GM18858 (cell line): Measurements from ENCODE around the gene AKAIN1.

Source experiments
- ATAC-seq: cut with Tn5 transposase; IDR thresholded peaks from one replicate; pipeline ENCODE4 v1.9.1; 2021; ENCODE audit not compliant: unreplicated experiment

The AKAIN1 gene, protein sequence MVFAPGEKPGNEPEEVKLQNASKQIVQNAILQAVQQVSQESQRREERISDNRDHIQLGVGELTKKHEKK

DNA sequence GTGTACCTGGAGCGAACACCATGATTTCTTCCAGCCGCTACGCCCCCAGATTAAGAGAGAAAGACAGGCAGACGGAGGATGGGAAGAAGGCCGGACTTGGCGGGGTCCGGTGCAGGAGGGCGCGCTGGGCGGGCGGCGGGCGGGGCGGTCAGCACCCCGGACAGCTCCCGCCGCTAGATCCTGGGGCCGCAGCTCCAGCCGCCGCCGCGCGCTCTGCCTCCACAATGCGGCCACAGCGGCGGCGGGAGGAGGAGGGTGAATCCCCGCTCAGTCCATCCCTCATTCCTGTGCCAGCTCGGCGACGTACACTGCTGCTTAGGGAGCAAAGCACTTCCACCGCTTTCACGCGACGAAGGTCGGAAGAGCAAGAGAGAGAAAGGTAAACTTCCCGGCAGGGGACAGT, at the start of gene AKAIN1:
Gene AKAIN1 (minus strand): TSS at position 226 of the 403 bp plus-strand sequence. CDS start 204 bp downstream, at position 22.
- no peak for ATAC-seq

DNA sequence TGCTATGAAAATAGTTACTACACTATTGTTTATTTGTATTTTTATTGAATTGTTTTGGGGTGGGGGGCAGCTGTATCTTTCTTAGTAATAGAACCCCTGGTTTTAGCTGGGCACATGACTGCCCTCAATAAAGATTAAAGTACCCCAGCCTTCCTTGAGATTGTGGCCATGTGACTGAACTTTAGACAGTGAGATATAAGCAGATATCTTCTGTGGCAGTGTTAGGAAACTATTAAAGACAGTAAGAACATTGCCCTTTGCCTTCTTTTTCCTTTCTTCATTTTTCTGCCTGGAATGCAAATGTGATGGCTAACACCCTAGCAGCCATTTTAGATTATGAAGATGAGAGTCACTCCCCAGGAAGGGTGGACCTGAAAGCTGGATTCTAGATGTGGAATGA, 47.9 kb upstream of the AKAIN1 start:
- ATAC-seq, result no peak

DNA sequence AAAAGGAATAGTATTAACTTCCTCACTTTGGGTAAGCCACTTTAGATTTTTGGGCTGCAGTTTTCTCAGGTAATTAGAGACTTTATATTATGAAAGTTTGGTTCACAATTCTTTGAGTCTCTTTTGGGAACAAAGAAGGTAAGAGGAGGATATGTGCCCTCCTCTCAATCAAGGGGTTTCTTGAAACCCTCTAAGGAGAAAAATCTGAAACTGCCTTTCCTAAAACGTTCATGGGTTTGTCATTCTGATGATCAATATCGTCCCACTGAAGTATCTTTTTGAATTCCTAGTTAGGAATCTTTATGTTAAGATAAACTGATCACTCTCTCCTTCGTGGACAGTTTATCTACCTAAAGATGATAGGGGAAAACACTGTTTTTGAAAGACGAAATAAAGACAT, 42.4 kb upstream of the AKAIN1 start:
- ATAC-seq, result no peak

DNA sequence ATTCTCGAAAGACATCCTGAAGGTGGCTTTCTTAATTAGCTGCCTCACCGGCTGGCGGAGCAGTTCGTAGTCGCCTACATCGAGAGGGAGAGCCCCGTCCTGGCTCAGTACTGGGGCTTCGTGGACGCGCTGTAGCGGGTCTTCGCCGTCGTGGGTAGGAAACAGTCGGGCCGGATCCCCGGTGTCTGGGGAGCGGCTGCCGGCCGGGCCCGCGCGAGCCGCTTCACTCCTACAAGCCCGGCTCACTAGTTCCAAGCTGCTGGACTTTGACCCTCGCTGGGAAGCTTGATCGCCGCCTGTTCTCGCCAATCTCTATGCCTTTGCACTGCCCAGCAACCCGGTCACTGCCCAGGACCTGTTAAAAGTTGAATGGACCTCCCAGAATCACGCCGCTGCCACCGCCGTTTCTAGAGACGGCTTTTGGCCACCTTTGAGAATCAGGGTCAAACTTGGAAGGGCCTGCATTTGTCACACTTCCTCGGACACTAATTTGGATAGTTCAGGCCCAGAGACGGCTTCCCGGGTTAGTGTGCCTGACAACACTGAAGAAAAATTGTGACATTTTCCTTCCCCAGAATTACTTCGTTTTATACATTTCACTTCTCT, 41.4 kb upstream of the AKAIN1 start:
- ATAC-seq, result peak; percentile 15

DNA sequence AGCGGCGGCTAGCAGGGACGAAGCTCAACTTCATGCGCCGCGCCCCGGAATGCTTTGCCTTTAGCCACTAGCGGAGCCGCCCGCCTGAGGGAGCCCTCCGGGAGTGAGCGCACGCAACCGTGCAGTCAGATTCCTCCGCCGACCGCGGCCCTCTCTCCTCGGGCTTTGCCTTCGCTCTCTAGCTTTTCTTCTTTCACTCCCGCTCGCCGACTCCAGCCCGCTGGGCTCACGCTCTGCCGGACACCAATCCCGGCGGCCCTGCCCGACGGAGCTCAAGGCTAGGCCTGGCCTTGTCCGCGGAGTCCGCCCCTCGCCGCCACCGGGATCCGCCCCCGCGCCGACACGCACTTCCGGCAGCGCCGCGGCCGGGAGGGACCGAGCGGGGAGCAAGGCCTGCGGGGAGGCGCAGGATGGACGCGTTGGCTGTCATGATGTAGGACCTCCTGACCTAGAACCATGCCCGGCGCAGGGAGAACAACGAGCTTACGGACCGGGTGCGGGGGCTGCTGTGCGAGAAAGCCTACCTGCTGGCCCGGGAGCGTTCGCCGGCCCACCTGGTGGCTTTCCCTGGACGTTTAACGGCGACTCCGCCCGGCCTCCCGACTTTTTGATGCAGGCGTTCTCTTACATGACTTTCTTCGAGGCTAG, 40.8 kb upstream of the AKAIN1 start:
- peak; percentile 87 for ATAC-seq

DNA sequence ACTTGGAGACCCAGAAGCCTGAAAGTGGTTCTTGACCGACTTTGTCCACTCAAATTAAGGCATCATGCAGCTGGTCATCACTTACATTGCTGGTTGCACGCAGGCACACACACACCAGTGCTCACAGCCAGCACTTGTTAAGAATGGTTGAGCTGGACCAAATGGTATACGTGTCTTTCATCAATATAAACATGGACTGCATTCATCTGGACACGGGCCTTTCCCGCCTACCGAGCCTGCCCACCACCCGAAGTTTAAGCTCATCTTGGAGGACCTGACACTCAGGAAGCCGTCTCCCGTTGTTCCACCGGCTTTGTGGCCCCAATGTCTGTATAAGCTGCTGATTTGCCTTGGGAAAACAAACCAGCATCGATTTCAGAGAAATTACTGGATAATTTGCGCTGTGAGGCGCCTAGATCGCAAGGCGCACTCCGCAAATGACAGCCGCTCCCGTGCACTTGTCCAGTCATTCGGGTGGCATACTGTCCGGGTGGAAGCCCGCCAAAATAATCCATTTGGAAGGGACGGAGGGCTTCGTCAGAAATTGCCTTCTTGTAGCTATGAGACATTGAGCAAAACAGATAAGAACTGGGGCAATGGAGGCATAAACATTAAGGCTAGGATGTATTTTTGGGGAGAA, 40.1 kb upstream of the AKAIN1 start:
- peak; percentile 30 for ATAC-seq

DNA sequence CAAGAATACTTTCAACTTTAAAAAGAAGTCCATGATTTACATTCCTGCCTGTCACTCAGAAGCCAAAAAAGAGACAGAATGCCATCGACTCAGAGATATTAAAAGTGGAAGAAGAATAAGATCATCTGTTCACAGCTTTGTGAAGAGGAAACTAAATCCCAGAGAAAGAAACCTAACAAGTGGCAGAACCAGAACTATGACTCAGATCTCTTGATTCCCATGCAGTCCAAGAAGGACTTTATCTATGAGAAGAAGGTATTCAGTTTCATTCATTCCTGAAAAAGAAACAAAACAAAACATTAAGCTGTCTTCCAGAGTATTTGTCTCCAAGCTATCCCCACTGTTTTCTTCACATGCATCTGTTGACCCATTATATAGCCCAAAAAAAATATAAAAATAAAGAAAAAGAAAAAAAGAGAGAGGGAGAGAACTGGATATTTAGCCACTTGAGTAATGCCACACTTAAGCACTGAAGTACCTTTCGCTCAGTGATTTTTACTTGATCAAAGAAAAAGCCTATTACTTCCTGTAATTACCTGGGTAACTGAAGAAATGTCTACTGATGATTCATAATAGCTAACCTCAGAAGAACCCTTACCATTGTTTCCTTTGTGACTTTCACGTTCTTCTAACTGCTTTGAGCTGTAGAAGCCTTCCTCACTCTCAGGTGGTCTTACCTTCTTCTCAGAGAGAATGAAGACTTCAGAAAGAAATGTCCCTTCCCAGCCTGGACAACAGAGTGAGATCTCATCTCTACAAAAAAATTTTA, 17.7 kb upstream of the AKAIN1 start:
- ATAC-seq, result no peak

DNA sequence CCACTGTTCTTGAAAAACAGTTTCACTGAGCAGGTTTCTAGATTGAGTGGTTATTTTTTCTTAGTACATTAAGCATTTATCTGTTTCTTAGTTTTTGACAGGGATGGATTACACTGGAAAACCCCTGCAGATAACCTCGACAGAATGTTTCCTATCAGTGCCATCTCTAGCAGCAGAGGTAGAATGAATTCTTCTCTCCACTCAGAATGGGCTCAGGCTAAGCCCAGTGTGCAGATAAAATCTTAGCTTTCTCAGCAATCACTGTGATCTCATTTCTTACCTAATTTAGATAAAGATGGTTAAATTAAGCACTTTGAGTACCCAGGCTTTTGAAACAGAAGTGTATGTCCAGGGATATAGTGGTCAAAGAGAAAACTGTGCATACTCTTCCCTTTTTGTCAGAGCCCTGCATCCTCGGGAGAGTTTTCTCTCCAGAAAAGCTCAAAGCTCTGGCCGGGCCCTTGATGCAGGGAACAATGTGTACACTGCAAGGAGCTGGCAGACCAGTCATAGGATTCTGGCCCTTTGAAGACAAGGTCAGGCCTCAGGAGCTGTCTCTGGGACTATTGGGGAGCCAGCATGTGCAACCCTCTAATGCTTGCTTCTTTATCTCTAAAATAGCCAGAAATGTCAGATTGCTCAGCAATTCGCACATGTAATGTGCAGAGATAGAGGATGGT, 10.6 kb upstream of the AKAIN1 start:
- no peak for ATAC-seq

DNA sequence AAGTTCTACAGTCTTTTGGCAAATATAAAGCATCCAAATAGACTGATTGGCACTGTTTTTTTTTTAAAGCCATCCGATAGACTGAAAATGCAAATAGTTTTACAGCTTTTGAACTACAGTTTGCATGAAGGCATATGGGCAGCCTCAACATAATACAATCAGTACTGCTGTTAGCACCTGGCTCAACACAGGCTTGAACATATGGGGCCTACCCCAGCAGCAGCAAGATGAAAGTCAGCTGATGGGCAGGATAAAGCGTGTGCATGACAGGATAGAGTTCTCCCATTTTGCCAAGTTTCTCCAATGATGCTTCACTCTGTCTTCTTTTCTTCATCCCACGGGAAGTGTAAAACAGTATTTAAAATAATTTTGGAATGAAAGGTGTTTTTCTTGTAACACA, 1.3 kb upstream of the AKAIN1 start:
- ATAC-seq, result no peak

DNA sequence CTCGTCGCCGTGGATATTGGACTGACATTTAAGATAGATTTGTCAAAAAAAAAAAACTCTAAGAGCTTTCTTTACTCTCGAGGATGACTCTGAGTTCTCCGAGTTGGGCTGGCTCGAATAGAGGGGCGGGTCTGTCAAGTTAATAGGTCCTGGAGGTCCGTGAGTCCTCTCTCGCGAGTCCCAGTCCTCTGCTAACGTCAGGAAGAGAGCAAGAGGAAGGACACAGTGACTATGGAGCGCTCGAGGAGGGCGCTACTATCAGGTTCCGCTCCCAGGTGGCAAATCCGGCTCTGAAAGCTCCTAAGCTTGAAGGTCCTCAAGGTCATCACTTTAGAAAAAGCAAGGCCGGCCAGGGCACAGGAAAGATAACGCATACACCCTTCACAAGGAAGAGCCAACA, 404 bp upstream of the AKAIN1 start:
- ATAC-seq, result no peak

DNA sequence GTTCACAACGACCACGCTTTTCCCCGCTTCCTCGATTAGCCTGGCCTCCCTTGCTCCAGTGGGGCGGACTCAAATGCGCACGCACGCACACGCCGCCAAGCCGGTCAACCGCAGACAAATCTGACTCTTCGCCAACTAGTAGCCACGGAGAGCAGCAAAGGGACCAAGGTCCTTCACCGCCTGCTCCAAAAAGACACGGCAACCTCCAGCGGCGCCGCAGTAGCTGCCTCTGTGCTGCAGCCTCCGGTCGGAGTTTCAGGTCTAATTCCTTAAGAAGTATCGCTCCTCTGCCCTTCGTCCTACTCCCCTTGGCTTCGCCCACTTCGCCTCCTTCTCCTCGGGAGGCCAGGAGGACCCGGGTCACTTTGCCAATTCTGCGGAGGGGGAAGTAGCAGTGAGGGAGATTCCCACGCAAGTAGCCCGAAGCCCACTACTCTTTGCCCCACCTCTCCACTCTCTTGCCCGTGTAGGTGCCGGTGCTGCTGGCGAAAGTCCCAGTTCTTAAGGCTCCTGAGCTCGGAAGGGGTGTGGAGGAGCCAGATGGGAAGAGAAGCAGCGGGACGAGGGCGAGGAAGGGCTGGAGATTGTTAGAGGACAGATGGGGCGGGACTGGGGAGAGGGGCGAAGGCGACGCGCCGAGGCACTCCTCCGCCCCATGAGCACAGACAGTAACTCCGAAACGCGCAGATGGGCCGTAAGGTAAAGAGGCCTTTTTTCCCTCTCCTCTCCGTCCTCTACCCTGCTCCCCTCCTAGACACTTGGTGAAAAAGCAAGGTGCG, 615 bp downstream of the AKAIN1 start:
- no peak for ATAC-seq

DNA sequence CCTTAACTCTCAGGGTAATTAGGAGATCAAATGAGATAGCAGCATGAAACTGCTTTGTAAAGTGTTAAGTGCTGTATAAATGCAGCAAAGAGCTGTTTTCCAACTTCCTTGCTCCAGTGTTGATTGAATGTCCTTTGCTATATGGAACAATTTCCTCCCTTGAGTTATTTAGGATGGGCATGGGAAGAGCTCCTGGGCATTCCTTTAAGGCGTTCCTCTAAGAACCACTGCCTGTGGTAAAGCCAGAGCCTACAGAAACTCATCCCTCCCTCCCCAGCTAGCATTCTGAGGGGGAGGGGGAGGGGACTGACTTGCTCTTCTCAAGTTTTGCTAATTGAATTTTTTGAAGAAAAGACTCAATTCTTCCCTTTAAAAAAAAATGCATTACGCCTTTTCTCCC, 1.4 kb downstream of the AKAIN1 start:
- ATAC-seq, result no peak

DNA sequence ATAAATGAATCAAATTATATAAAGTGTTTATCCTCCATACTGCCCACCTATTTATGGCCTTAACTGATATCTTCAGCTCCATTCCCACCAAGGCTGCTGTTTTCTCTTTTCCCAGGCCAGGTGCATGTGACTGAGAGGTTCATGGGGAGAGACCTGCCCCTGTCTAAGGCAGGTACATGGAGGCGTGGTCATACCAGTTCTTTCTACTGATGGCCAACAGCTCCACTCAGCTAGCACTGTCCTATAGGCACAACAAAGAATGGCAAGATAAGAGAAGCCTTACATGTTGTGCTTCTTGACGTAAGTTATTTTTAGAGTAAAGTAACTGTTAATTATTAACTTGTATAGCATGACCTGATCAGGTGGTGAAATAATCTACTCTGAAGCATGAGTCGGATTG, 16.8 kb downstream of the AKAIN1 start:
- ATAC-seq, result no peak

DNA sequence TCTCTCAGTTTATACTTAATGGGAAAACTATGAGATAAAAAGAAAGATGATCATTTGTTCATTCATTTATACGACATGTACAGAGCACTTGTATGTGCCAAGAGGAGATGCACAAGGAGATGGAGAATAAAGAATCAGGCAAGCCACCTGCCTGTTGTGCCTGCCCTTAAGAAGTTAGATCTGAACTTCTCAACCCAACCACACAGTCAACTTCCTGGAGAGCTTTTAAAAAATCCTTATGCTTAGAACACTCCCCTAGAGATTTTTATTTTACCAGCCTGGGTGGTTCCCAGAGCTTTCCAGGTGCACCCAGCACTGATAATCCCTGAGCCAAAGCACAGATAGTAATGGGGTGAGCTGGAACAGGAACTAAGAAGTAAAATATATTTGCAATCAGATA, 18.5 kb downstream of the AKAIN1 start:
- ATAC-seq, result no peak

DNA sequence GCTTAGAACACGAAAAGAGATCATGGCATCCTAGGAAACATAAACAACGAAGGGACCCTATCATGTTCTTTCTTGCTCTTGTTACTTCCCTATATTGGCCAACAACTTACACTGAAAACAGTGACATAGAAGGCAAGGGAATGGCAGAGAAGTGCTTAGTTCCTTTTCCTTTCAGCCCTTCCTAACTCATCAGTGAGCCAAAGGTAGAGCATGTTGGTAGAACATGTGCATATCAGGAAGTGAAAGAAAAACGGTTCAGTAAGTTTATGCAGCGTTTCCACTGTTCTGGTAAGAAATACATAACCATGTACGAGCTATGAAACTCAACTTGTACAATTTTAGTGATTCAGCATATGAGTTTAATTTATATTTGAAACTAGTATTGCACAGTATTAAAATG, 21.7 kb downstream of the AKAIN1 start:
- peak; percentile 90 for ATAC-seq

DNA sequence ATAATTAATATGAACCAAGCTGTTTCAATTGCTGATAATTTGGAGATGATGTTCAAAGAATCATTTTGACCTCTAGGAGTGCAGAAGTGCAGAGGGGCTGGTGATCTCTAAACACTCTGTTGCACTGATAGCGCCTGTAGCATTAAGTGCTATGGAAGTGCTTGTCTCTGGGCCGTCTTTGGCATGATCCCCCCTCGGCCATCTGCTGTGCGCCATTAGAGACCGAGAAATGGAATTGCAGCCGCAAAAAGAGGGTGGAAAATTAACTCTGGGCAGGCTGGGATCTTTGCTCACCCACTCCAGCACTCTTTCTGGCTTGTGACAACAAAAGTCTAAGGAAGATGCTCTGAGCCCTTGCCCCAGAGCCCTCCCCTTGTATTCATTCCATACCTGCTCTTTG, 23.4 kb downstream of the AKAIN1 start:
- ATAC-seq, result no peak

DNA sequence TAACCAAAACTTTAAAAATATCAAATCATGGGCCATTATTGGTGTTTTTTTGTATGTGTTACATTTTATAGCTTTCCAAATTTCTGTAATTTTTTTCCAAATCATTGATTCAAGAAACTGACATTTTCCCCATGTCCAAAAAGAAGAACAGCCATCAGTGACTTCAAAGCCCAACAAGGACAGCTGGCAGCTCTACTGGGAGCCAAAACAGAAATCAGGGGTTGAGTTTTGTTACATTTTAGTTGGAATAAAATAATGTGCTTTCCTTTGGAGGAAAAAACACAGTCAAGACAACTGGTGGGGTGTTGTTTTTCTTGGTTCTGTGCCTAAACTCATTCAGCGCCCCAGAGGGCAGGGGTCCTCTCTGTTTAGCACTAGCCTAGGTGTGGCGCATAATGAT, 23.8 kb downstream of the AKAIN1 start:
- ATAC-seq, result no peak

DNA sequence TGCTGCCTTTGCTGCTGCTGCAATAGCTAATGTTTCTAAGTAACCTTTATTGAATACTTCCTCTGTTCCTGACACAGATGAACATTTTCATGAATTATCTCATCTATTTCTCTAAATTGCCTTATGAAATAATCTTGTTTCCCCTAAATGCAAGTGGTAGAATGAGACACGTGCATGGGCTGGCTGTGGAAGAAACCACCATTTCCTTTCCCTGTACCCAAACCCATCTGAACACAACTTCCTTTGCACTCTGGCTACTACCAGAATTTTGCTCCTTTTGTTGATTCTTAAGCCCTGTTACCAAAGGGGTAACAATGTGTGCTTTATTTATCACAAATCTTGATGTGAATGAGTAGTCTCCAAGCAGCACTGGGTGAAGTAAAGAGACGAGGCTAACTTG, 29.2 kb downstream of the AKAIN1 start:
- no peak for ATAC-seq

DNA sequence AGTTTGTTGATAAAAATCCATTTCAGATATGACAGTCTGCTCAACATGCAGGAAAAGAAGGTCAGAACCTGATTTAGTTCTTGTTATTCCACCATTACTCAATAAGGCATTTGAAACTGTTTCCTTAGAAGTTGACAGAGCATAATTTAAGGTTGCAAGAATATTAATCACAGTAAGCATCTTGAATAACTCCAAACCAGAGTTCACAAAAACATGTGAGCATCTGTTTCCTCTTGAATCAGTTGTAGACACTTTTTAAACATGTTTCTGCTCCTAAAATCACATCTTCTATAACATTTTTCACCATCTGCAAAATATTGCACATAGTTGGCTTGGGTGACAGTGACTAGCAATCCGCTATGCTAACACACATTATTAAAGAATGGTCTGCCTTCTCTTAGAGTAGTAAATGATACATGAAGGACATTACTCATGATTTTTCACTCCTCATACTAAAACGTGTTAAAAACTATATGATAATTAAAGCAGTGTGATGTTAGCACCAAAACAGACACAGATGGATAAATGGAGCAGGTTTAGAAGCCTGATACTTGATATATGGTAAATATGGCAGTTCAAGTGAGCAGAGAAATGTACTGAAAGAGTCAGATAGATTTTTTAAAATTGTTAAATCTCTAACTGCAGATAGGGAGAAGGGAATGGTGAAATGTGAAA, 30.3 kb downstream of the AKAIN1 start:
- no peak for ATAC-seq

DNA sequence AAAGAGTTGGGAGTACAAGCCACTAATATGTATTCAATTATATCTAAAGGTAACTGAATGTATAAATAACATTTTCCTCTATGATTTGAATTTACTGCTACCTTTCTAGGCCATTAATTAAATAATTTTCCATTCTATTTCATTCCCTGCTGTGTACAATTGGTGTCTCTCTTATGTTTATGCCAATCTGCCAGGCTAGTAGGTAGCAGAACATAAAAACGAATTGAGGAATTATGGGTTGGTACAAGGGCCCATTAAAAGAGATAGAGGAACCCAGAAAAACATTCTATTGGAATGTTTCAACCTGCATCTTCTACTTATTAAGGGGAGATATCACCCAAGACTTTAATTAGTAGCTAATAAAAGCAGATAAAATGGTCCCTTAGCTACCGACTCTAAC, 32.2 kb downstream of the AKAIN1 start:
- no peak for ATAC-seq
